H1 (cell line): ENCODE data around the gene KLHL3. TPM values are rescaled to one million over a fixed set of nuclear protein-coding genes. Genes with fewer than 3 reads are reported as not detected.

ENCODE experiments used
- HDAC2 ChIP-seq, 2 experiments: fragments of 300-600 bp in 1 of 2; sonication (generic) in 1 of 2; IDR thresholded peaks; 2 replicates each; pipeline ENCODE4 v1.6.1; 2011 to 2012; ENCODE audit warnings: low read depth in 2 of 2, low read length in 2 of 2, mild to moderate bottlenecking in 2 of 2, moderate library complexity in 2 of 2, borderline replicate concordance in 1 of 2, inconsistent platforms in 1 of 2
- polyA plus RNA-seq, 7 experiments: library from polyadenylated mRNA; depleted of rRNA in 3 of 7; stranded (reverse) in 5 of 7; unstranded in 2 of 7; fragments of >200 nt in 5 of 7; fragments of 200-250 nt in 2 of 7; gene quantifications; 1 replicate in 5 of 7; 2 replicates in 1 of 7; 4 replicates in 1 of 7; pipeline versions ENCODE4 v1.2.1 to v1.2.3, GENCODE V29; 2011 to 2013; ENCODE audit warnings: missing spikeins in 2 of 7, mixed read lengths in 2 of 7
- total RNA-seq: library from RNA; stranded (reverse); fragmentation: NEBNext Ultra II Directional; extraction: Animal tissue kit (Norgen Biotek cat#: 25700); gene quantifications from 2 replicates; pipeline ENCODE4 v1.2.1, GENCODE V29; 2021
- TF ChIP-seq, protein P1 (sequence below): fragments of 300-600 bp; sonication (generic); IDR thresholded peaks from 2 replicates; pipeline ENCODE4 v1.7.1; 2012; ENCODE audit warnings: low read length, moderate library complexity, mild to moderate bottlenecking, inconsistent platforms; ENCODE audit not compliant: insufficient replicate concordance

KLHL3 gene
- total and polyA plus RNA-seq, 2 of the 8 experiments (the other 6 are each of a cell fraction or from before 2014, with no cell fraction given) = 7.4 to 13.7 TPM

DNA sequence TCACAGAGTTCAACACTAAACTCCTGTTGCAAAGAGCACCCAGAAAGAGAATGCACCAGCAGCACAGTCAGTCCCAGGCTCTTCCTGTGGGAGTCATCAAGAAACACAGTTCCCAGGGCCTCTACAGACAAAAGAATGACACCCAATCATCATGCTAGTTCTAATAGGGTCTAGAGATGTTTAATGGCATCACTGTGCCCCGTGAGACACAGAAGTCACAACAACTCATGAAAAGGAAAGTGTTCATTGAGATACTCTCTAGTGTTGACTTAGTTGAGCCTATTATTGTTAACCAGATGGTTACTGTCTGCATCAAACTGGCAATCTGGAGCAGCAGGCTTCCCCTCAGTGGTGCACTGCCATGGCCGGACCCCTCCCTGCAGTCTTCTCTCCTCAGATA lies 1.6 kb downstream of the KLHL3 start (continued):
- TF ChIP-seq, protein P1, sequence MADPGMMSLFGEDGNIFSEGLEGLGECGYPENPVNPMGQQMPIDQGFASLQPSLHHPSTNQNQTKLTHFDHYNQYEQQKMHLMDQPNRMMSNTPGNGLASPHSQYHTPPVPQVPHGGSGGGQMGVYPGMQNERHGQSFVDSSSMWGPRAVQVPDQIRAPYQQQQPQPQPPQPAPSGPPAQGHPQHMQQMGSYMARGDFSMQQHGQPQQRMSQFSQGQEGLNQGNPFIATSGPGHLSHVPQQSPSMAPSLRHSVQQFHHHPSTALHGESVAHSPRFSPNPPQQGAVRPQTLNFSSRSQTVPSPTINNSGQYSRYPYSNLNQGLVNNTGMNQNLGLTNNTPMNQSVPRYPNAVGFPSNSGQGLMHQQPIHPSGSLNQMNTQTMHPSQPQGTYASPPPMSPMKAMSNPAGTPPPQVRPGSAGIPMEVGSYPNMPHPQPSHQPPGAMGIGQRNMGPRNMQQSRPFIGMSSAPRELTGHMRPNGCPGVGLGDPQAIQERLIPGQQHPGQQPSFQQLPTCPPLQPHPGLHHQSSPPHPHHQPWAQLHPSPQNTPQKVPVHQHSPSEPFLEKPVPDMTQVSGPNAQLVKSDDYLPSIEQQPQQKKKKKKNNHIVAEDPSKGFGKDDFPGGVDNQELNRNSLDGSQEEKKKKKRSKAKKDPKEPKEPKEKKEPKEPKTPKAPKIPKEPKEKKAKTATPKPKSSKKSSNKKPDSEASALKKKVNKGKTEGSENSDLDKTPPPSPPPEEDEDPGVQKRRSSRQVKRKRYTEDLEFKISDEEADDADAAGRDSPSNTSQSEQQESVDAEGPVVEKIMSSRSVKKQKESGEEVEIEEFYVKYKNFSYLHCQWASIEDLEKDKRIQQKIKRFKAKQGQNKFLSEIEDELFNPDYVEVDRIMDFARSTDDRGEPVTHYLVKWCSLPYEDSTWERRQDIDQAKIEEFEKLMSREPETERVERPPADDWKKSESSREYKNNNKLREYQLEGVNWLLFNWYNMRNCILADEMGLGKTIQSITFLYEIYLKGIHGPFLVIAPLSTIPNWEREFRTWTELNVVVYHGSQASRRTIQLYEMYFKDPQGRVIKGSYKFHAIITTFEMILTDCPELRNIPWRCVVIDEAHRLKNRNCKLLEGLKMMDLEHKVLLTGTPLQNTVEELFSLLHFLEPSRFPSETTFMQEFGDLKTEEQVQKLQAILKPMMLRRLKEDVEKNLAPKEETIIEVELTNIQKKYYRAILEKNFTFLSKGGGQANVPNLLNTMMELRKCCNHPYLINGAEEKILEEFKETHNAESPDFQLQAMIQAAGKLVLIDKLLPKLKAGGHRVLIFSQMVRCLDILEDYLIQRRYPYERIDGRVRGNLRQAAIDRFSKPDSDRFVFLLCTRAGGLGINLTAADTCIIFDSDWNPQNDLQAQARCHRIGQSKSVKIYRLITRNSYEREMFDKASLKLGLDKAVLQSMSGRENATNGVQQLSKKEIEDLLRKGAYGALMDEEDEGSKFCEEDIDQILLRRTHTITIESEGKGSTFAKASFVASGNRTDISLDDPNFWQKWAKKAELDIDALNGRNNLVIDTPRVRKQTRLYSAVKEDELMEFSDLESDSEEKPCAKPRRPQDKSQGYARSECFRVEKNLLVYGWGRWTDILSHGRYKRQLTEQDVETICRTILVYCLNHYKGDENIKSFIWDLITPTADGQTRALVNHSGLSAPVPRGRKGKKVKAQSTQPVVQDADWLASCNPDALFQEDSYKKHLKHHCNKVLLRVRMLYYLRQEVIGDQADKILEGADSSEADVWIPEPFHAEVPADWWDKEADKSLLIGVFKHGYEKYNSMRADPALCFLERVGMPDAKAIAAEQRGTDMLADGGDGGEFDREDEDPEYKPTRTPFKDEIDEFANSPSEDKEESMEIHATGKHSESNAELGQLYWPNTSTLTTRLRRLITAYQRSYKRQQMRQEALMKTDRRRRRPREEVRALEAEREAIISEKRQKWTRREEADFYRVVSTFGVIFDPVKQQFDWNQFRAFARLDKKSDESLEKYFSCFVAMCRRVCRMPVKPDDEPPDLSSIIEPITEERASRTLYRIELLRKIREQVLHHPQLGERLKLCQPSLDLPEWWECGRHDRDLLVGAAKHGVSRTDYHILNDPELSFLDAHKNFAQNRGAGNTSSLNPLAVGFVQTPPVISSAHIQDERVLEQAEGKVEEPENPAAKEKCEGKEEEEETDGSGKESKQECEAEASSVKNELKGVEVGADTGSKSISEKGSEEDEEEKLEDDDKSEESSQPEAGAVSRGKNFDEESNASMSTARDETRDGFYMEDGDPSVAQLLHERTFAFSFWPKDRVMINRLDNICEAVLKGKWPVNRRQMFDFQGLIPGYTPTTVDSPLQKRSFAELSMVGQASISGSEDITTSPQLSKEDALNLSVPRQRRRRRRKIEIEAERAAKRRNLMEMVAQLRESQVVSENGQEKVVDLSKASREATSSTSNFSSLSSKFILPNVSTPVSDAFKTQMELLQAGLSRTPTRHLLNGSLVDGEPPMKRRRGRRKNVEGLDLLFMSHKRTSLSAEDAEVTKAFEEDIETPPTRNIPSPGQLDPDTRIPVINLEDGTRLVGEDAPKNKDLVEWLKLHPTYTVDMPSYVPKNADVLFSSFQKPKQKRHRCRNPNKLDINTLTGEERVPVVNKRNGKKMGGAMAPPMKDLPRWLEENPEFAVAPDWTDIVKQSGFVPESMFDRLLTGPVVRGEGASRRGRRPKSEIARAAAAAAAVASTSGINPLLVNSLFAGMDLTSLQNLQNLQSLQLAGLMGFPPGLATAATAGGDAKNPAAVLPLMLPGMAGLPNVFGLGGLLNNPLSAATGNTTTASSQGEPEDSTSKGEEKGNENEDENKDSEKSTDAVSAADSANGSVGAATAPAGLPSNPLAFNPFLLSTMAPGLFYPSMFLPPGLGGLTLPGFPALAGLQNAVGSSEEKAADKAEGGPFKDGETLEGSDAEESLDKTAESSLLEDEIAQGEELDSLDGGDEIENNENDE = no peak
- TF ChIP-seq HDAC2 (IDR thresholded peaks at IDR 0.05; ENCODE audit: borderline replicate concordance in 1 of 2, low read depth in 2 of 2, low read length in 2 of 2) = no peak
- TF ChIP-seq, all 59 proteins: peak for 0
